ENCODE results near the gene ELOVL2. TPM values are rescaled to one million over a fixed set of nuclear protein-coding genes. Genes with fewer than 3 reads are reported as not detected.

The ELOVL2 gene
- total RNA-seq, 1 donor from 2014 or later, result 0.52 TPM

DNA sequence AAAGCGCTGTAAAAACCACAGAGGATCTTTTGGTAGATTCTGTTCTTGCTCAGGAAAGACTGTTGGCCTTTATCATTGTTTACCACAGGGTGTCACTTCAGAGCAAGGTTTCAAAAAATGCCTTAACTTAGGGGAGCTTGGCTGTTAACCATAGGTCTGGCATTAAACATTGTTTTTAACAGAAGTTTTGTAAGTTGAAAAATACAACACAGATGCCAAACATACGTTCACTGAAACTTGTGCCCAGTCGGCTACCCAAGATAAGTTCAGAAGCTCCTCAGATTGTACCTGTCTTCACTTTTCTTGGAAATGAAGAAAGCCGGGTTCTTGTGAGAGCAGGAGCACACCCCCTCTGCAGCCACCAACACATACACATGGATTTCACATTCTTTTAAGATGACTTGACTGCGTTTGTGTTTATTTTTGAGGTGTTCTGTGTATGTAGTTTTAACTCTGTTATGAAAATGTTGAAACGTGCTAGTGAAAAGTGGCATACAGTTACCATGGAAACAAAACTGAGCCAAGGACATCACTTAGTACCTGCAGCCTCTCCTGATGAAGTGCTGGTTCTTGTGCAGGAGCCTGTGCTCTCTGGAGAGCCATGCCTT lies 92.3 kb downstream of the ELOVL2 start:
- no peak overlapping the region for H3K9ac ChIP-seq (ENCODE audit: low read depth in 1 of 3, low read length in 3 of 3)
- no peaks in the 10 kb centered on the region for H3K27me3 ChIP-seq (ENCODE audit: control insufficient read depth in 3 of 3, insufficient read depth in 3 of 3, low read length in 3 of 3)
- H3K27ac ChIP-seq (ENCODE audit: low read depth, low read length), result no peak overlapping the region
- H3K4me1 ChIP-seq (ENCODE audit: control insufficient read depth in 3 of 3, insufficient read depth in 3 of 3, low read length in 3 of 3), result no peaks in the 10 kb centered on the region
- H3K36me3 ChIP-seq (ENCODE audit: control insufficient read depth in 3 of 3, insufficient read depth in 3 of 3, low read length in 3 of 3), result no peaks in the 10 kb centered on the region
- no peaks in the 10 kb centered on the region for H3K9me3 ChIP-seq (ENCODE audit: control insufficient read depth in 3 of 3, low read length in 3 of 3)
- no peak overlapping the region for H3K4me3 ChIP-seq (ENCODE audit: low read length in 3 of 3)

DNA sequence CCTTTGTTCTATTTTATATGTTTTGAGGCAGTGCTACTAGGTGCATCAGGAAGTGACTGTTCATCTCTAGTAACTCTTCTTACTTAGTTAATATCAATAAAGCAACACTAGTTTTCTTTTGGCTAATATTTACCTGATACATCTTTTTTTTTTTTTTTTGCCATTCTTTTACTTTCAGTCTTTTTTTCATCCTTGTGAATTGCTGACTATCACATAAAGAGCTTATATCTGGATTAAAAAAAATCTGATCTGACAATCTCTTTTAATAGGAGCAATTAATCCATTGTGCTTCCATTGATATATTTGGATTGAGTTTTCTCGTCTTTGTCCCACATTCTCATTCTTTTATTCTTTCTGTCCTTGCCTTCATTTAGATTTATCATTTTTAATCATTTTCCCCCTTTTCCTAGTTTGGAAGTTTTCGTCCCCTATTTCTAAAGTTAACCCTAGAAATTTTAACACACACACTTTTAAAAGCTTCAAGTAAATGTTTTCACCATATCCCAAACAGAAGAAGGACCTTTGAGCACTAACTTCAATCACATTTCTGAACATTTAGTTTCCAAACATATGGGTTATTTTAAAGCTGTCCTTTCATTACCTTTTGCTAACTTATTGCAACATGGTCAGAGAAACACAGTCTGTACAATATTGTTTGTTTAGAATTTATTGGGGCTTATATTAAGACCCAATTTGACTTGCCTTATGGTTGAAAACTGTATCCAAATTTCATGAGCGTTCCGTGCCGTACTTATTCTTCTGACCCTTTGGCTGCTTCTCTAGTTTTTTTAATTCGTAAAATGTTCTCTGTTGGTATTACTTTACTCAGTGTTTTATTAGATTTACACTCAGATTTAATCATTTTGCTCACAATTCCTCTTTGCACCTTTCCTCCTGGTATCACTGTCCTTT lies 94.3 kb downstream of the ELOVL2 start:
- Histone ChIP-seq H3K27me3 (ENCODE audit: control insufficient read depth in 3 of 3, insufficient read depth in 3 of 3, low read length in 3 of 3) (no peaks in the 10 kb centered on the region), H3K27ac (ENCODE audit: low read depth, low read length) (no peak overlapping the region), H3K9me3 (ENCODE audit: control insufficient read depth in 3 of 3, low read length in 3 of 3) (no peaks in the 10 kb centered on the region), H3K4me1 (ENCODE audit: control insufficient read depth in 3 of 3, insufficient read depth in 3 of 3, low read length in 3 of 3) (no peaks in the 10 kb centered on the region), H3K36me3 (ENCODE audit: control insufficient read depth in 3 of 3, insufficient read depth in 3 of 3, low read length in 3 of 3) (no peaks in the 10 kb centered on the region), H3K4me3 (ENCODE audit: low read length in 3 of 3) (no peak overlapping the region), H3K9ac (ENCODE audit: low read depth in 1 of 3, low read length in 3 of 3) (no peak overlapping the region)

DNA sequence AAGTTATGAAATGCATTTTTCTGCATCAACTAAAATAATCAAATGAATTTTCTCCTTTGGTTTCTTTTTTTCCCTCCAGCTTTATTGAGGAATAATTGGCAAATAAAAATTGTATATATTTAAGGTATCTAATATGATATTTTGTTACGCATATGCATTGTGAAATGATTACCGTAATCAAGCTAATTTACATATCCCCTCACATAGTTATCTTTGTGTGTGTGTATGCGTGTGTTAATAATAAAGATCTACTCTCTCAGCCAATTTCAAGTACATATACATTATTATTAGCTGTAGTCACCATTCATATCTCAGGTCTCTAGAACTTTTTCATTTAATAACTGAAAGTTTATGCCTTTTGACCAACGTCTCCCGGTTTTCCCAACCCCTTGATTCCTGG lies 96.1 kb downstream of the ELOVL2 start:
- no peak overlapping the region for H3K4me3 ChIP-seq (ENCODE audit: low read length in 3 of 3)

DNA sequence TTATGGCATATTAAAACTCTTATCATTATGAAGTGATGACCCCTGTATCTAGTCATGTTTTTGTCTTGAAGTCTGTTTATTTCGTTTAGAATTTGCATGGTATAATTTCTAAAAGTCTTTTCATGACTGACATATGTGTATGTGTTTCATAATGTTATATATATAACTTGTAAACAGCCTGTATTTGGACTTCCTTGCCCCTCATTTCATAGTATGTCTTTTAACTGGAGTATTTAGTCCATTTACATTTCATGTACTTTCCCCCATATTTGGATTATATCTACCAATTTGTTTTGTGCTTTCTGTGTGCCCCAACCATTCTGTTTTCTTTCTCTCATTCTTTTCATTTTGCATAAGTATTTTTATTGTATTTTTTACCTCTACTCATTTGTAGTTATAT lies 98.3 kb downstream of the ELOVL2 start:
- Histone ChIP-seq H3K27me3 (ENCODE audit: control insufficient read depth in 3 of 3, insufficient read depth in 3 of 3, low read length in 3 of 3) (no peaks in the 10 kb centered on the region), H3K9ac (ENCODE audit: low read depth in 1 of 3, low read length in 3 of 3) (no peak overlapping the region), H3K4me3 (ENCODE audit: low read length in 3 of 3) (no peak overlapping the region), H3K4me1 (ENCODE audit: control insufficient read depth in 3 of 3, insufficient read depth in 3 of 3, low read length in 3 of 3) (no peaks in the 10 kb centered on the region), H3K27ac (ENCODE audit: low read depth, low read length) (no peak overlapping the region), H3K9me3 (ENCODE audit: control insufficient read depth in 3 of 3, low read length in 3 of 3) (no peaks in the 10 kb centered on the region), H3K36me3 (ENCODE audit: control insufficient read depth in 3 of 3, insufficient read depth in 3 of 3, low read length in 3 of 3) (no peaks in the 10 kb centered on the region)

More for the DNA sequence above, 96.1 kb downstream of the ELOVL2 start:
- no peaks in the 10 kb centered on the region for H3K27me3 ChIP-seq (ENCODE audit: control insufficient read depth in 3 of 3, insufficient read depth in 3 of 3, low read length in 3 of 3)
- no peak overlapping the region for H3K27ac ChIP-seq (ENCODE audit: low read depth, low read length)
- H3K36me3 ChIP-seq (ENCODE audit: control insufficient read depth in 3 of 3, insufficient read depth in 3 of 3, low read length in 3 of 3), result no peaks in the 10 kb centered on the region
- H3K9ac ChIP-seq (ENCODE audit: low read depth in 1 of 3, low read length in 3 of 3), result no peak overlapping the region
- H3K4me1 ChIP-seq (ENCODE audit: control insufficient read depth in 3 of 3, insufficient read depth in 3 of 3, low read length in 3 of 3), result no peaks in the 10 kb centered on the region
- no peaks in the 10 kb centered on the region for H3K9me3 ChIP-seq (ENCODE audit: control insufficient read depth in 3 of 3, low read length in 3 of 3)

DNA sequence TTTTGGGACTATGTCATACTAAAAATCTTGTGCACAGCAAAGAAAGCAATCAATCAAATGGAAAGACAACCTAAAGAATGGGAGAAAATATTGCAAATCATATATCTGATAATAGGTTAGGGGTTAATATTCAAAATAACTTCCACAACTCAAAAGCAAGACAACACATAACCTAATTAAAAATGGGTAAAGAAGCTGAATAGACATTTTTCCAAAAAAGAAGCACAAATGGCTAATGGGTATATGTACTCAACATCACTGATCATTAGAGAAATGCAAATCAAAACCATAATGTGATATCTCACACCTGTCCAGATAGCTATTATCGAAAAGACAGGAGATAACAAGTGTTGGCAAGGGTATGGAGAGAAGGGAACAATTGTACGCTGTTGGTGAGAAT lies 104.3 kb downstream of the ELOVL2 start:
- Histone ChIP-seq H3K9me3 (ENCODE audit: control insufficient read depth in 3 of 3, low read length in 3 of 3) (peaks cover 0 to 1% (median 0%) of the 10 kb centered on the region in 3 donors), H3K9ac (ENCODE audit: low read depth in 1 of 3, low read length in 3 of 3) (no peak overlapping the region), H3K27me3 (ENCODE audit: control insufficient read depth in 3 of 3, insufficient read depth in 3 of 3, low read length in 3 of 3) (no peaks in the 10 kb centered on the region), H3K4me3 (ENCODE audit: low read length in 3 of 3) (no peak overlapping the region), H3K36me3 (ENCODE audit: control insufficient read depth in 3 of 3, insufficient read depth in 3 of 3, low read length in 3 of 3) (no peaks in the 10 kb centered on the region), H3K4me1 (ENCODE audit: control insufficient read depth in 3 of 3, insufficient read depth in 3 of 3, low read length in 3 of 3) (no peaks in the 10 kb centered on the region), H3K27ac (ENCODE audit: low read depth, low read length) (no peak overlapping the region)

DNA sequence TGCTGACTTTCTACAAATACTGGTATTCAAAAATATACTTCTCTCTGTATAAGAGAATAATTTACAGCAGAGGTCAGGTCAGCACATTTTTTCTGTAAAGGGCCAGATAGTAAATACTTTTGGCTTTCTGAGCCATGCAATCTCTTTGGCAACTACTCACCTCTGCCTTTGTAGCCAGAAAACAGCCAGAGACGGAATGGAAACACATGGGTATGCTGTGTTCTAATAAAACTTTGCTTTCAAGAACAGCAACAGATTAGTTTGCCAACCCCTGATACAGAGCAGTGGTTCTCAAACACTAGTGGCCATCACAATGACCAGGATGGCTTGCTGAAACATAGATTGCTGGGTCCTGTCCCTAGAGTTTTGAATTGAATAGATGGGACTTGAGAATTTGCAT lies 111.0 kb downstream of the ELOVL2 start:
- Histone ChIP-seq H3K4me3 (ENCODE audit: low read length in 3 of 3) (no peak overlapping the region), H3K9ac (ENCODE audit: low read depth in 1 of 3, low read length in 3 of 3) (no peak overlapping the region), H3K27ac (ENCODE audit: low read depth, low read length) (no peak overlapping the region), H3K27me3 (ENCODE audit: control insufficient read depth in 3 of 3, insufficient read depth in 3 of 3, low read length in 3 of 3) (no peaks in the 10 kb centered on the region), H3K36me3 (ENCODE audit: control insufficient read depth in 3 of 3, insufficient read depth in 3 of 3, low read length in 3 of 3) (no peaks in the 10 kb centered on the region), H3K9me3 (ENCODE audit: control insufficient read depth in 3 of 3, low read length in 3 of 3) (no peaks in the 10 kb centered on the region), H3K4me1 (ENCODE audit: control insufficient read depth in 3 of 3, insufficient read depth in 3 of 3, low read length in 3 of 3) (no peaks in the 10 kb centered on the region)

Other genes with a start within 250 kb of the ELOVL2 start
- not detected for gene MAK, start 205.8 kb downstream of the ELOVL2 start, total RNA-seq
- gene GCM2, start 162.3 kb downstream of the ELOVL2 start, total RNA-seq, result not detected
- gene SYCP2L, start 157.3 kb downstream of the ELOVL2 start, total RNA-seq, result 1.6 TPM
- 7.8 TPM for gene SMIM13, start 49.5 kb upstream of the ELOVL2 start, total RNA-seq
- not detected for gene ERVFRD-1, start 67.4 kb upstream of the ELOVL2 start, total RNA-seq
- gene NEDD9, start 188.4 kb upstream of the ELOVL2 start, total RNA-seq, result 21.4 TPM

Measured in skeletal muscle tissue (tissue), 4 donors.